Thyroid gland (tissue), 4 donors: ENCODE measurements around the gene RALGDS.

ENCODE experiments used
- CTCF ChIP-seq, 6 experiments: fragments of 200-600 bp in 3 of 6; fragments of 450-650 bp in 3 of 6; sonication (generic) in 3 of 6; IDR thresholded peaks; one replicate each; pipeline ENCODE4 v1.5.1; 2016 to 2019; ENCODE audit warnings: antibody characterized with exemption in 6 of 6, mild to moderate bottlenecking in 2 of 6, inconsistent platforms in 1 of 6, moderate library complexity in 1 of 6
- POLR2A ChIP-seq, 2 donors: fragments of 450-650 bp; IDR thresholded peaks; one replicate each; pipeline ENCODE4 v1.6.1; 2017; ENCODE audit warnings: antibody characterized with exemption in 2 of 2, mild to moderate bottlenecking in 2 of 2, moderate library complexity in 1 of 2

GRCh38 chr9:133050142-133050541 is 70.9 kb downstream of the RALGDS start:
- TF ChIP-seq CTCF (IDR thresholded peaks at IDR 0.05) (no peak), POLR2A (IDR thresholded peaks at IDR 0.05) (no peak)
